Activated T-cell treated with anti-CD3 and anti-CD28 coated beads for 1 hour (primary cell): ENCODE data around the gene GTF3C4.
"Not testable (repeated sequence)": the region's sequence is repeated elsewhere in the genome, so short reads cannot be mapped to it uniquely, and the experiment has no call there.

ENCODE experiments used
- DNase-seq: peaks from one replicate; pipeline ENCODE4 v3.0.0-alpha.2; 2020; ENCODE audit warnings: low read depth

The GTF3C4 gene

GRCh38 chr9:132699956-132700355 is 29.7 kb downstream of the GTF3C4 start:
- DNase-seq, result no peak

DNA sequence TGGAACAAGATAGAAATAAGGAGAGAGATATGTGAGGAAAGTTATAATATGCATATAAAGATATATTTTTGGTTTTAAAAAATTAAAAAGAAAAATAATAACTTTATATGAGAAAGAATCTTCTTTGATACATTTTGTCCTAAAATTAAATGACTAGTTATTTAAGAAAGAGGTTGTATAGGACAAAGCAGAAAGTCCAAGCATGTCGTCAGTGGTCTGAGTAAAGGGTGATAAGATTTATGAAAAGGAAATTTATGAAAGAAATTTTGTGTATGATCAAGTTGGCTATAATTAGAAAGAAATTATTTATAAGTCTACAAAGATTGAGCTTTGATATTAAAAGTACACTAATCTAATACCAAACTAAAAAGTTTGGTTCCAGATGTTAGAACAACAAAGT is 32.0 kb downstream of the GTF3C4 start:
- DNase-seq, result no peak

DNA sequence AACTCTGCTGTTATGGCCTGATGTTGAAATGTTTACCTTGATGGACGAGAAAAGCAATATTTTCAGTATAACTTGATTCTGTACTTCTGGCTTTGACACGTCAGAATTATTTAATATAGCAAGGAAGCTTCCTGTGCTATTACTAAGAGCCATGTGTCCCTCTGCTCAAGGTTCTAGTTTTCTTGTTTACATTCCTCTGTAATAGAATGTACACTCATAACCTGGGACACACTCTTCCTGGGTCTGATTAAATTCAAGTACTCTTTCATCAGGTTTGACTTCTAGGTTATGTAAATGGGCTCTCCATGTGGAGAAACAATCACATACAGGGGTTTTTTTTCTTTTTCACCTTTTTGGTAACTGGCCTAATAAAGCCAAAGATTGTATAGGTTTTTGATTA is 33.1 kb downstream of the GTF3C4 start:
- DNase-seq, result no peak

DNA sequence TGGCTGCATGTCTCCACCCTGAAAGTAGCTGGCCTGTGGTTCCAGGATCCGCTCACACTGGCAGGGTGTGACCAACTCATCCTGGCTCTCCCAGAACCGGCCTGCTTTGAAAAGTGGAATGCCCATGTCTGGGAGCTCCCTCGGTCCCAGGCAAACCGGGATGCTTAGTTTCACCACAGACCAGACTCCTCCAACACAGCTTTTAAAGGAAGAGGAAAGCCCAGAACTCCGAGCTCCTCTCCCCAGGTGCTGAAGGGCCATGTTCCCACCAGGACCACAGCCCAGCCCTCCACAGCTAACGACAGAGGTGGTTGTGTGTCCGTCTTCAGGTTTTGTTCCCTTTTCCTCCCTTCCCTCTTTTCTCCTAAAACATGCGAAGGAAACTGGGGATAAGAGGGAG is 38.0 kb downstream of the GTF3C4 start:
- no peak for DNase-seq

GRCh38 chr9:132708769-132709430 is 38.6 kb downstream of the GTF3C4 start:
- no peak for DNase-seq

DNA sequence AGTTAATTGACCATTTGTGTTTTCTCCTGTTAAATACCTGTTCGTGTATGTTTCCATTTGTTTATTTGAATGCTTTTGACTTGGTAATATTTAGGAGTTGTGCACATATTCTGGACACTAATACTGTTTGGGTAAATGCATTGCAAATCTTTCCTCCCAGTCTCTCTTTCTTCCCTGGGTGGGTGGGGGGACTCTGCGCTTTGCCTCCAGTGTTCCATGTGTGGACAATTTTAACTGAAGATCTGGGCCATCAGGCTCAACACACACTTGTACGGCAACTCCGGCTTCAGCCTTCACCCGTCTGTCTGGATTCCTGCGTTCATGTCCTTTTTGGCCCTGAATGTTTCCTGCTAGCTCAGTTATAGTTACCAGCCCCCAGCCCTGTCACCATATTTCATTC is 40.1 kb downstream of the GTF3C4 start:
- DNase-seq, result no peak

- not testable (repeated sequence) for DNase-seq
Observed at GRCh38 chr9:132711152-132711551, 40.9 kb downstream of the GTF3C4 start.

DNA sequence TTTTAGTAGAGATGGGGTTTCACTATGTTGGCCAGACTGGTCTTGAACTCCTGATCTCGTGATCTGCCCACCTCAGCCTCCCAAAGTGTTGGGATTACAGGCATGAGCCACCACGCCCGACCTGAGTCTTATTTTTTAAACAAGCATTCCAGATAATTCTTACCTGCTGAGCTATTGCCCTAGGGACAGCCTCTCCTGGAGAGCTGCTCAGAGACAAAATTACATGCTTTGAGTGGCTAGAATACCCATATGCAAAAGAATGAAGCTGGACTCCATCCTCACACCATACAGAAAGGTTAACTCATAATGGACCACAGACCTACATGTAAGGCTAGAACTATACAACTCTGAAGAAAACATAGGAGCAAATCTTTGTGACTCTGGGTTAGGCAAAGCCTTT is 41.6 kb downstream of the GTF3C4 start:
- DNase-seq, result no peak

DNA sequence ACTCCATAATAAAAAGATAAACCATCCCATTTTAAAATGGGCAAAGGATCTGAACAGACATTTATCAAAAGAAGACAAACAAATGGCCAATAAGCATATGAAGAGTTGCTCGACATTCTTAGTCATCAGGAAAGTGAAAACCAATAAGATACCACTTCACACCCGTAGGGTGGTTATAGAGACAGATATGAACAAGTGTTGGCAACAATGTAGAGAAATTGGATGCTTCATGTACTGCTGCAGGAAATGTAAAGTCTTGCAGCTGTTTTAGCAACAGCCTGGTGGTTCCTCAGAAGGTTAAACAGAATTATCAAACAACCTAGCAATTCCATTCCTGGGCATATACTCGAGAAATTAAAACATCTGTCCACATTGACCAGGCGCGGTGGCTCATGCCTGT is 42.5 kb downstream of the GTF3C4 start:
- no peak for DNase-seq

DNA sequence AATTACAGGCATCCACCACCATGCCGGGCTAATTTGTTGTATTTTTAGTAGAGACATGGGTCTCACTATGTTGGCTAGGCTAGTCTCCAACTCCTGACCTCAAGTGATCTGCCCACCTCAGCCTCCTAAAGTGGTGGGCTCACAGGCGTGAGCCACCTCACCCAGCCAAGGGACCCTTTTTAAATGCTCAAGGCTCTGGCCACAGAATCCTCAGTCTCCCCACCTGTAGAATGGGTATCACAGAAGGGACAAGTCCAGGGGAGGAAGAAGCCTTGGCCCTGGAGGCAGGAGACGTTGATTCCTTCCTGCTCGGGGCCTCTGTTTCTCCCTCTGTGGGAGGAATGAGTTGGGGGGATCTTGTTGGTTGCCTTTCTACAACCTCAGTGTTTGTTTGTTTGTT is 45.7 kb downstream of the GTF3C4 start:
- no peak for DNase-seq

- DNase-seq, result no peak
Observed at GRCh38 chr9:132717326-132717945, 47.2 kb downstream of the GTF3C4 start.

GRCh38 chr9:132718381-132718928 is 48.2 kb downstream of the GTF3C4 start:
- not testable (repeated sequence) for DNase-seq

GRCh38 chr9:132721661-132722060 is 51.4 kb downstream of the GTF3C4 start:
- no peak for DNase-seq

GRCh38 chr9:132722564-132723065 is 52.4 kb downstream of the GTF3C4 start:
- DNase-seq, result no peak

DNA sequence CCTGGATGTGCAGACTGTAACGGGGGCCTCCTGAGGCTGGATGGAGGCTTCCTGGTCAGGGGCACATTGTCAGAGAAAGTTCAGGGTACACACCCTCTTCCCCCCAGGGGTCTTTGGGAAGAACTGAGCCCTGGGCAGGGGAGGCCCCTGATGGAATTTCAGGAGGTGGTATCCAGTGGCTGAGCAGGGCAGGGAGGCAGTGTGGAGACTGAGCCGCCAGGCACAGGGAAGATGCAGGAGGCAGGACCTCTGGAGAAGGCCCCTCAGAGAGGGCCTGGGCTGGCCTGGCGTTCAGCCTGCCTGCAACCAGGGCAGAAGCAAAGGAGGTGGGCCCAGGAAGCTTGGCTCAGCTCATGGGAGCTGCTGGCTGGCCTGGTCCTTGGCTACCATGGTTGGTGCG is 53.5 kb downstream of the GTF3C4 start:
- DNase-seq, result no peak

DNA sequence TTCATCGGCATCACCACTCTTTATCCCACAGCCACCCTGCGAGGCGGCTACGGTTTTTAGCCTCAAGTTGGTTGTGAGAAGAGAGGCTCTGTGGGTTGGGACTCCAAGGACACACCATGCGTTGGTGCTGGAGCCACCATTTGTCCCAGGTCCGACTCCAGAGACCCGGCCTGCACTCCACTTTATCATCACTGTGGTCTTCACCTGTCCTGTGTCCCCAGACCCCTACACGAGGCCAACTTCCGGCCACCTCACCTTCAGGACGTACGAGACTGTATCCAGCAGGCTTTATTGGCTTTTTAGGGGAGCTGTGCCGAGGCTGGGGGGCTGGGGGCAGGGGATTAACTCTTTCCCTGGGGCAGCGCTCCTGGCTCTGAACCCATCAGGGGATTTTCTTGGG is 55.0 kb downstream of the GTF3C4 start:
- no peak for DNase-seq

DNA sequence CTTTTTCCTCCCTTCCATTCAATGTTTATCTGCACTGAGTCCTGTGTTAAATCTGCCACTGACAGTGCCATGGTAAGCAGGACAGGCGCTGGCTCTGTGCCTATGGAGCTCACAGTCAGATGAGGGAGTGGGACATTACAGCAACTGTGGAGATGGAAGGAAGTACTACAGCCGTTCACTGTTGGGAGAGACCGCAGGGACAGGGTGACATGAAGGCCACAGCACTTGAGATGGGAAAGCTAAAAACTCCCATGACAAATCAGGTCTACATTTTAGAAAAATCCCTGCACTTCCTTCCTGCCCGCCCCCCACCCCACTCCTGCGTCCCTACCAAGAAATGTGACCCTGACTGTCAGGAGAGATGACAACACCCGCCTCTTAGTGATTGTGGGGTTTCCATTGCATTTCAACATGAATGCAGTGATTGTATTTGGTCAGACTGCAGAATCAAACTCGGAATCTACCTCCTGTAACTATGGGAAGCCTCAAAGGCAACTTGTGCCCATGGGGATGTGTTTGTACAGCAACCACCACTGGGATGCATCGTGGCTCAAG is 56.4 kb downstream of the GTF3C4 start:
- DNase-seq, result no peak

DNA sequence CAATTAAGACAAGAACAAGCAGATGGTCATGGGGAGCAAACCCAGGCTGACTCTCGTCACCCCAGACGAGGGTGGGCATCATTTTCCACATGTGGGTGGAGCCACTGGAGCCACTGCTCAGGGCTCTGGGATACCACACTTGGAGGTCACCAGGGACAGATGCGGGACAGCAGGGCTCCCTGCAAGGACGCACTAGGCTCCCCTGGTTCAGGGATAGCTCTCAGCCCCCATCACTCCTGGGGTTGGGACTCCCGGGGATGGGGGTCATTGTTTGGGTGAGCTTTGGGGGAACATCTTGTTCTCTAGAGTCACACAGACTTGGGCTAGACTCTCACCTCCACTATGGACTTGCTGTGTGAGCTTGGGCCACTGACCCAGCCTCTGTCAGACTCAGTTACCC is 57.8 kb downstream of the GTF3C4 start:
- no peak for DNase-seq

GRCh38 chr9:132728497-132728896 is 58.2 kb downstream of the GTF3C4 start:
- no peak for DNase-seq

- no peak for DNase-seq
Observed at GRCh38 chr9:132729235-132729890, 59.1 kb downstream of the GTF3C4 start.

GRCh38 chr9:132730054-132731033 is 60.1 kb downstream of the GTF3C4 start:
- DNase-seq, result no peak

- no peak for DNase-seq
Observed at GRCh38 chr9:132731230-132731629, 61.0 kb downstream of the GTF3C4 start.
